SK-N-SH treated with all-trans-retinoic acid at 6 μM for 48 hours (cell line): ENCODE results near the gene PGGT1B.

Experiments
- ATAC-seq: fragments of 200-7000 bp; cut with Tn5 transposase; 3 replicates; pipeline ENCODE4 v1.9.1; 2020; ENCODE audit warnings: mild to moderate bottlenecking, moderate library complexity
- ARNTL ChIP-seq: fragments of 450-650 bp; formaldehyde crosslinking; IDR thresholded peaks from 2 replicates; pipeline ENCODE4 v1.5.0; 2020; ENCODE audit warnings: low read depth, mild to moderate bottlenecking, moderate library complexity, borderline replicate concordance
- BACH2 ChIP-seq: fragments of 250-450 bp; sonication (Bioruptor Pico); IDR thresholded peaks from 2 replicates; pipeline ENCODE4 v1.9.0; 2021; ENCODE audit warnings: mild to moderate bottlenecking, borderline replicate concordance
- CREB5 ChIP-seq: fragments of 250-450 bp; sonication (Bioruptor Pico); IDR thresholded peaks from 2 replicates; pipeline ENCODE4 v1.5.1; 2020; ENCODE audit warnings: low read depth, mild to moderate bottlenecking, moderate library complexity
- CSDC2 ChIP-seq: fragments of 250-450 bp; sonication (Bioruptor Pico); IDR thresholded peaks from 2 replicates; pipeline ENCODE4 v1.5.0; 2020; ENCODE audit warnings: mild to moderate bottlenecking, moderate library complexity
- ESRRG ChIP-seq: fragments of 250-450 bp; sonication (Bioruptor Pico); IDR thresholded peaks from 2 replicates; pipeline ENCODE4 v1.6.1; 2021; ENCODE audit warnings: mild to moderate bottlenecking
- GLIS3 ChIP-seq: fragments of 250-450 bp; sonication (Bioruptor Pico); IDR thresholded peaks from 2 replicates; pipeline ENCODE4 v1.5.0; 2020; ENCODE audit warnings: mild to moderate bottlenecking, moderate library complexity
- ISL1 ChIP-seq: fragments of 250-450 bp; sonication (Bioruptor Pico); IDR thresholded peaks from 2 replicates; pipeline ENCODE4 v2.1.2; 2022; ENCODE audit warnings: mild to moderate bottlenecking, moderate library complexity
- OSR1 ChIP-seq: fragments of 250-450 bp; sonication (Bioruptor Pico); IDR thresholded peaks from 2 replicates; pipeline ENCODE4 v1.8.0; 2022; ENCODE audit warnings: moderate library complexity, mild to moderate bottlenecking, inconsistent platforms
- PATZ1 ChIP-seq: fragments of 250-450 bp; sonication (Bioruptor Pico); IDR thresholded peaks from 2 replicates; pipeline ENCODE4 v1.8.0; 2020; ENCODE audit warnings: mild to moderate bottlenecking, moderate library complexity, borderline replicate concordance
- POU6F1 ChIP-seq: fragments of 250-450 bp; sonication (Bioruptor Pico); IDR thresholded peaks from 2 replicates; pipeline ENCODE4 v1.8.0; 2021; ENCODE audit warnings: low read depth, mild to moderate bottlenecking, moderate library complexity, borderline replicate concordance
- PPARA ChIP-seq: fragments of 250-450 bp; sonication (Bioruptor Pico); IDR thresholded peaks from 2 replicates; pipeline ENCODE4 v1.5.0; 2020; ENCODE audit warnings: mild to moderate bottlenecking, borderline replicate concordance
- RARB ChIP-seq: fragments of 250-450 bp; sonication (Bioruptor Pico); IDR thresholded peaks from 2 replicates; pipeline ENCODE4 v1.8.0; 2021; ENCODE audit warnings: mild to moderate bottlenecking, moderate library complexity
- SNAI2 ChIP-seq: fragments of 250-450 bp; sonication (Bioruptor Pico); IDR thresholded peaks from 2 replicates; pipeline ENCODE4 v1.5.0; 2020; ENCODE audit warnings: mild to moderate bottlenecking, moderate library complexity
- TCF4 ChIP-seq: fragments of 250-450 bp; sonication (Bioruptor Pico); IDR thresholded peaks from 2 replicates; pipeline ENCODE4 v1.8.0; 2021; ENCODE audit warnings: mild to moderate bottlenecking, moderate library complexity, borderline replicate concordance
- TSHZ2 ChIP-seq: fragments of 250-450 bp; sonication (Bioruptor Pico); IDR thresholded peaks from 2 replicates; pipeline ENCODE4 v1.5.0; 2020; ENCODE audit warnings: mild to moderate bottlenecking, moderate library complexity
- ZC3H10 ChIP-seq: fragments of 250-450 bp; sonication (Bioruptor Pico); IDR thresholded peaks from 2 replicates; pipeline ENCODE4 v1.5.1; 2021; ENCODE audit warnings: mild to moderate bottlenecking, moderate library complexity
- ZFP3 ChIP-seq: fragments of 250-450 bp; sonication (Bioruptor Pico); IDR thresholded peaks from 2 replicates; pipeline ENCODE4 v1.5.0; 2020; ENCODE audit warnings: mild to moderate bottlenecking, moderate library complexity
- ZFP30 ChIP-seq: fragments of 450-650 bp; formaldehyde crosslinking; IDR thresholded peaks from 2 replicates; pipeline ENCODE4 v1.5.0; 2022; ENCODE audit warnings: mild to moderate bottlenecking, moderate library complexity
- ZNF565 ChIP-seq: fragments of 450-650 bp; formaldehyde crosslinking; conservative IDR thresholded peaks from 2 replicates; pipeline ENCODE4 v1.5.0; 2020; ENCODE audit warnings: low read depth, mild to moderate bottlenecking, moderate library complexity
- ZNF70 ChIP-seq: fragments of 450-650 bp; formaldehyde crosslinking; IDR thresholded peaks from 2 replicates; pipeline ENCODE4 v1.5.0; 2020; ENCODE audit warnings: mild to moderate bottlenecking, moderate library complexity
- ZNF8 ChIP-seq: fragments of 450-650 bp; formaldehyde crosslinking; IDR thresholded peaks from 2 replicates; pipeline ENCODE4 v1.5.0; 2020; ENCODE audit warnings: mild to moderate bottlenecking, moderate library complexity

The PGGT1B gene

GRCh38 chr5:115304496-115304895 is 41.8 kb upstream of the PGGT1B start:
- no peak for ATAC-seq
- TF ChIP-seq ZFP3 (CRISPR knock-in tag) = no peak
- no peak for TF ChIP-seq ESRRG (CRISPR knock-in tag)

GRCh38 chr5:115298811-115299210 is 36.1 kb upstream of the PGGT1B start:
- no peak for ATAC-seq
- TF ChIP-seq CREB5 (CRISPR knock-in tag) (no peak), TCF4 (CRISPR knock-in tag) (no peak), ARNTL (no peak), SNAI2 (CRISPR knock-in tag) (no peak), GLIS3 (CRISPR knock-in tag) (no peak), POU6F1 (CRISPR knock-in tag) (no peak)

- no peak for TF ChIP-seq TSHZ2 (CRISPR knock-in tag)
- TF ChIP-seq ZC3H10 (CRISPR knock-in tag) = no peak
- TF ChIP-seq ZNF8 (CRISPR knock-in tag) = no peak
- no peak for TF ChIP-seq TCF4 (CRISPR knock-in tag)
- no peak for TF ChIP-seq ESRRG (CRISPR knock-in tag)
- TF ChIP-seq PPARA = no peak
- TF ChIP-seq CREB5 (CRISPR knock-in tag) = no peak
- TF ChIP-seq ZNF565 (CRISPR knock-in tag) = no peak
- TF ChIP-seq ARNTL = no peak
- no peak for TF ChIP-seq PATZ1 (CRISPR knock-in tag)
- no peak for TF ChIP-seq GLIS3 (CRISPR knock-in tag)
- no peak for TF ChIP-seq BACH2 (CRISPR knock-in tag)
- TF ChIP-seq OSR1 (CRISPR knock-in tag) = no peak
- TF ChIP-seq SNAI2 (CRISPR knock-in tag) = no peak
Measured at GRCh38 chr5:115297031-115297430, 34.4 kb upstream of the PGGT1B start.

GRCh38 chr5:115296124-115297022 is 33.7 kb upstream of the PGGT1B start, which contains the start of gene CCDC112:
TSS of gene CCDC112 (minus strand) at chr5:115296654. CDS start at chr5:115296543, 111 bp downstream.
- ATAC-seq = peak; percentile 95
- no peak for TF ChIP-seq ZC3H10 (CRISPR knock-in tag)
- no peak for TF ChIP-seq PATZ1 (CRISPR knock-in tag)
- no peak for TF ChIP-seq GLIS3 (CRISPR knock-in tag)
- TF ChIP-seq CSDC2 (CRISPR knock-in tag) = no peak
- no peak for TF ChIP-seq ZNF70 (CRISPR knock-in tag)
- TF ChIP-seq ZNF8 (CRISPR knock-in tag) = no peak
- TF ChIP-seq ESRRG (CRISPR knock-in tag) = no peak
- TF ChIP-seq RARB (CRISPR knock-in tag) = no peak
- TF ChIP-seq SNAI2 (CRISPR knock-in tag) = 0 out of 2 replicates have a peak, but pooled peaks have one; percentile 54
- peak; percentile 41; the same call in 1 of the 2 replicates for TF ChIP-seq ZFP3 (CRISPR knock-in tag)
- TF ChIP-seq CREB5 (CRISPR knock-in tag) = no peak
- no peak for TF ChIP-seq ISL1
- TF ChIP-seq ZFP30 (CRISPR knock-in tag) = peak; percentile 45; the same call in 1 of the 2 replicates

More at GRCh38 chr5:115297031-115297430, 34.4 kb upstream of the PGGT1B start:
- ATAC-seq = no peak
